GM12864 (cell line): ENCODE measurements around the gene HOXD3.
A peak's percentile ranks its signal among the peaks of the same experiment; 100 is the strongest.

ENCODE experiments used
- DNase-seq: peaks from one replicate; pipeline ENCODE4 v3.0.0-alpha.2; 2011; ENCODE audit warnings: low read depth
- H3K4me3 ChIP-seq: 2 replicates; pipeline ENCODE4 v1.5.1; 2011; ENCODE audit warnings: mild to moderate bottlenecking, low read depth, low read length, control low read depth
- CTCF ChIP-seq: IDR thresholded peaks from 2 replicates; pipeline ENCODE4 v1.5.1; 2011; ENCODE audit warnings: low read depth, mild to moderate bottlenecking, moderate library complexity, low read length, control low read depth, inconsistent platforms; ENCODE audit errors: missing control alignments

Gene HOXD3

GRCh38 chr2:176140513-176141317 lies 16.4 kb upstream of the HOXD3 start:
- DNase-seq, result no peak
- peak overlapping the region; percentile 56 for H3K4me3 ChIP-seq
- peak; percentile 84 for TF ChIP-seq CTCF

GRCh38 chr2:176142281-176142680 lies 14.8 kb upstream of the HOXD3 start:
- no peak for TF ChIP-seq CTCF
- H3K4me3 ChIP-seq, result no peak overlapping the region
- no peak for DNase-seq

- no peak for TF ChIP-seq CTCF
- H3K4me3 ChIP-seq, result no peak overlapping the region
- no peak for DNase-seq
Observed at GRCh38 chr2:176145085-176145969, 11.8 kb upstream of the HOXD3 start.

- no peak for DNase-seq
- TF ChIP-seq CTCF, result no peak
- no peak overlapping the region for H3K4me3 ChIP-seq
Observed at GRCh38 chr2:176146101-176146500, 11.0 kb upstream of the HOXD3 start.

GRCh38 chr2:176146645-176147044 lies 10.5 kb upstream of the HOXD3 start:
- no peak for DNase-seq
- no peak for TF ChIP-seq CTCF
- H3K4me3 ChIP-seq, result no peak overlapping the region

- no peak for DNase-seq
- no peak overlapping the region for H3K4me3 ChIP-seq
- no peak for TF ChIP-seq CTCF
Observed at GRCh38 chr2:176147210-176147799, 9.8 kb upstream of the HOXD3 start.
